Smooth muscle cell (in vitro differentiated cells): ENCODE data around the gene TMCO1. TPM values are rescaled to one million over a fixed set of nuclear protein-coding genes. Genes with fewer than 3 reads are reported as not detected.
"Not testable (repeated sequence)": the region's sequence is repeated elsewhere in the genome, so short reads cannot be mapped to it uniquely, and the experiment has no call there.

Source experiments
- DNase-seq: peaks from one replicate; lab custom pipeline; 2025; ENCODE audit not compliant: unreplicated experiment; lab: John Stamatoyannopoulos, UW
- H2AFZ ChIP-seq: fragments of 200-600 bp; sonication (generic); 2 replicates; pipeline ENCODE4 v1.6.0; 2016; ENCODE audit warnings: antibody characterized with exemption, low read depth, mild to moderate bottlenecking
- H3F3A ChIP-seq: fragments of 200-600 bp; sonication (generic); 2 replicates; pipeline ENCODE4 v1.6.0; 2017; ENCODE audit warnings: antibody characterized with exemption, low read depth
- H3K27ac ChIP-seq: fragments of 200-600 bp; sonication (generic); 2 replicates; pipeline ENCODE4 v1.5.1; 2016; ENCODE audit warnings: low read depth, mild to moderate bottlenecking
- H3K27me3 ChIP-seq: fragments of 200-600 bp; sonication (generic); 2 replicates; pipeline ENCODE4 v1.6.1; 2016; ENCODE audit warnings: low read depth, mild to moderate bottlenecking
- H3K36me3 ChIP-seq: fragments of 200-600 bp; sonication (generic); 2 replicates; pipeline ENCODE4 v1.5.1; 2016; ENCODE audit warnings: low read depth
- H3K4me1 ChIP-seq: fragments of 200-600 bp; sonication (generic); 2 replicates; pipeline ENCODE4 v1.5.1; 2016; ENCODE audit warnings: low read depth
- H3K4me2 ChIP-seq: fragments of 200-600 bp; sonication (generic); 2 replicates; pipeline ENCODE4 v1.6.0; 2016; ENCODE audit warnings: mild to moderate bottlenecking
- H3K4me3 ChIP-seq: fragments of 200-600 bp; sonication (generic); 2 replicates; pipeline ENCODE4 v1.5.1; 2016; ENCODE audit warnings: mild to moderate bottlenecking
- H3K79me2 ChIP-seq: fragments of 200-600 bp; sonication (generic); 2 replicates; pipeline ENCODE4 v1.6.0; 2016; ENCODE audit warnings: low read depth, mild to moderate bottlenecking
- H3K9ac ChIP-seq: fragments of 200-600 bp; sonication (generic); 2 replicates; pipeline ENCODE4 v1.6.0; 2016; ENCODE audit warnings: low read depth
- H3K9me3 ChIP-seq: fragments of 200-600 bp; sonication (generic); replicated peaks from 2 replicates; pipeline ENCODE4 v1.5.1; 2016; ENCODE audit warnings: low read depth
- H4K20me1 ChIP-seq: fragments of 200-600 bp; sonication (generic); 2 replicates; pipeline ENCODE4 v1.6.0; 2016; ENCODE audit warnings: low read depth
- CTCF ChIP-seq: fragments of 200-600 bp; sonication (generic); IDR thresholded peaks from 2 replicates; pipeline ENCODE4 v1.5.1; 2017; ENCODE audit warnings: borderline replicate concordance, mild to moderate bottlenecking, antibody characterized with exemption; ENCODE audit not compliant: insufficient read depth, poor library complexity, severe bottlenecking
- WGBS: methylation state at CpG from one replicate; pipeline ENCODE4 v1.1.7; 2016; ENCODE audit warnings: low lambda C conversion rate; 5-methylcytosine and 5-hydroxymethylcytosine counted together
- polyA plus RNA-seq: library from polyadenylated mRNA; unstranded; fragments of >200 nt; fragmentation: Nextera tagmentation; extraction: Ambion mirVana; gene quantifications from 2 replicates; pipeline ENCODE4 v1.2.1, GENCODE V29; 2016
- total RNA-seq: library from RNA; depleted of rRNA; stranded (reverse); fragments of >200 nt; gene quantifications from 2 replicates; pipeline ENCODE4 v1.2.3, GENCODE V29; 2014

Gene TMCO1
- total and polyA plus RNA-seq, 2 experiments from 2014 or later = 135 to 146 TPM

- H3K27ac ChIP-seq = no peak overlapping the region
- H3K4me3 ChIP-seq = no peak overlapping the region
- no peak for DNase-seq
- H3K79me2 ChIP-seq = no peaks in the 10 kb centered on the region
- no peaks in the 10 kb centered on the region for H3K9me3 ChIP-seq
- no peak for TF ChIP-seq CTCF
- no peaks in the 10 kb centered on the region for H4K20me1 ChIP-seq
- H2AFZ ChIP-seq = no peak overlapping the region
- WGBS = 89% methylated on average over 2 of the region's 2 CpGs
- H3K27me3 ChIP-seq = no peaks in the 10 kb centered on the region
- no peak overlapping the region for H3K9ac ChIP-seq
- no peak overlapping the region for H3K4me2 ChIP-seq
- H3K4me1 ChIP-seq = no peaks in the 10 kb centered on the region
- peaks cover 12% of the 10 kb centered on the region for H3K36me3 ChIP-seq
- H3F3A ChIP-seq = no peaks in the 10 kb centered on the region
These were observed 42.5 kb downstream of the TMCO1 start for GRCh38 chr1:165726169-165726568.

DNA sequence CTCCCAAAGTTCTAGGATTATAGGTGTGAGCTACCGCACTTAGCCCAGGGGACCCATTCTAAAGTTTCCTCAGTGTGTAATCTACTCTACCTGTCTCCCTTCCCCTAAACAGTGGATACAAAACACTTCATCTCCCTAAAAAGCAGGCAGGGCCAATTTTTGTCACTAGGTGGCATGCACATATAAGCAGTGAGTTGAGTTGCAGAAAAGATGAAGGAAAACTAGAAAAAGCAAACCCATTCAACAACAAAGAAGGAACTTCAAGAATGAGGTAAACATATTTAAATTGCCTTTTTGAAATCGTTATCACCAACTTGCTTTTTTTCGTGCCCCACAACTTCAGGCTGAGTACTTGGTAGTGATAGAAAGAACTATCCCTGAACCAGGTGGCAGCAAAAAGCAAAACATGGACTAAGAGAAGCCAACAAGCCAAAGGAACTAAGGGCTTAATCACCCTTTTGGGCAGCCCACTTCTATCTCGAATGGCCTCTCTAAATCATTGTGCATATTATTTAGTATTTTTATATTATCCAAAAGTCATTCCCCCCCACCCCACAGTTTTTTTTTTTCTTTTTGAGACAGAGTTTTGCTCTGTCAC lies 50.7 kb downstream of the TMCO1 start:
- 21% methylated on average over 4 of the region's 4 CpGs for WGBS
- Histone ChIP-seq H3K4me3 (no peak overlapping the region), H3K4me2 (no peak overlapping the region), H3K27me3 (no peaks in the 10 kb centered on the region), H3K9me3 (no peaks in the 10 kb centered on the region), H3F3A (no peaks in the 10 kb centered on the region), H3K36me3 (no peaks in the 10 kb centered on the region), H3K27ac (no peak overlapping the region), H3K4me1 (no peaks in the 10 kb centered on the region), H3K79me2 (no peaks in the 10 kb centered on the region), H4K20me1 (no peaks in the 10 kb centered on the region), H3K9ac (no peak overlapping the region), H2AFZ (no peak overlapping the region)
- no peak for DNase-seq
- TF ChIP-seq CTCF = peak; percentile 69

DNA sequence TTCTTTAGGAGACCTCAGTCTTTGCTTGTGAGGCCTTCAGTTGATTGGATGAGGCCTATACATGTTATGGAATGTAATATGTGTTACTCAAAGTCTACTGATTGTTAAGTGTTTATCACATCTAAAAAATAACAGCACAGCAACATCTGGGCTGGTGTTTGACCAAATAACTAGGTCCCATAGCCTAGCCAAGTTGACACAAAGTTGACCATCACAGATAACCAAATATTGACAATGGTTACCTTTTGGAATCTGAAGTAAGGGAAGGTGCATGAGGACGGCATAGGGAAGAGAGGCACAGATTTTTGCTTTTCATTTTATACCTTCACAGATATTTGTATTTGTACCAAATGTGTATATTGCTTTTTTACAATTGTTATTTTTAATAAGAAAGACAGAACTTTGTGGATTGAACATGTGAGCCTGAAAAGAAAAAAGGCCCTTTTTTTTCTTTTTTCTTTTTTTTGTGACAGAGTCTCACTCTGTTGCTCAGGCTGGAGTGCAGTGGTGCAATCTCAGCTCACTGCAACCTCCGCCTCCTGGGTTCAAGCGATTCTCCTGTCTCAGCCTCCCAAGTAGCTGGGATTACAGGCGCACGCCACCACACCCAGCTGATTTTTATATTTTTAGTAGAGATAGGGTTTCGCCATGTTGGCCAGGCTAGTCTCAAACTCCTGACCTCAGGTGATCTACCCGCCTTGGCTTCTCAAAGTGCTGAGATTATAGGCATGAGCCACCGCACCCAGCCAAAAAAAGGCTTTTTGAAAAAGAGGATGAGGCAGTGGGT lies 52.2 kb downstream of the TMCO1 start:
- 96% methylated on average over 8 of the region's 8 CpGs for WGBS
- not testable (repeated sequence) for H3K79me2 ChIP-seq, H4K20me1 ChIP-seq, H3F3A ChIP-seq, H3K9me3 ChIP-seq, H3K36me3 ChIP-seq, H2AFZ ChIP-seq, H3K9ac ChIP-seq, H3K4me2 ChIP-seq, H3K4me3 ChIP-seq, H3K27ac ChIP-seq, H3K27me3 ChIP-seq, H3K4me1 ChIP-seq, DNase-seq

GRCh38 chr1:165712764-165713163 lies 55.9 kb downstream of the TMCO1 start:
- H3K9me3 ChIP-seq = no peaks in the 10 kb centered on the region
- H3K27ac ChIP-seq = no peak overlapping the region
- peaks cover 8% of the 10 kb centered on the region for H3K27me3 ChIP-seq
- H4K20me1 ChIP-seq = no peaks in the 10 kb centered on the region
- no peak for DNase-seq
- no peak overlapping the region for H3K4me2 ChIP-seq
- H2AFZ ChIP-seq = no peak overlapping the region
- H3K4me1 ChIP-seq = no peaks in the 10 kb centered on the region
- H3K9ac ChIP-seq = no peak overlapping the region
- H3K79me2 ChIP-seq = no peaks in the 10 kb centered on the region
- H3K4me3 ChIP-seq = no peak overlapping the region
- no peaks in the 10 kb centered on the region for H3F3A ChIP-seq
- TF ChIP-seq CTCF = no peak
- no peaks in the 10 kb centered on the region for H3K36me3 ChIP-seq
- WGBS = 93% methylated on average over 5 of the region's 5 CpGs
